ENCODE data around the gene NCL. TPM values are rescaled to one million over a fixed set of nuclear protein-coding genes. Genes with fewer than 3 reads are reported as not detected.
A peak's percentile ranks its signal among the peaks of the same experiment; 100 is the strongest.

NCL gene
- total RNA-seq, 4 donors from 2014 or later: 83.9 to 126 (median 97.0) TPM

DNA sequence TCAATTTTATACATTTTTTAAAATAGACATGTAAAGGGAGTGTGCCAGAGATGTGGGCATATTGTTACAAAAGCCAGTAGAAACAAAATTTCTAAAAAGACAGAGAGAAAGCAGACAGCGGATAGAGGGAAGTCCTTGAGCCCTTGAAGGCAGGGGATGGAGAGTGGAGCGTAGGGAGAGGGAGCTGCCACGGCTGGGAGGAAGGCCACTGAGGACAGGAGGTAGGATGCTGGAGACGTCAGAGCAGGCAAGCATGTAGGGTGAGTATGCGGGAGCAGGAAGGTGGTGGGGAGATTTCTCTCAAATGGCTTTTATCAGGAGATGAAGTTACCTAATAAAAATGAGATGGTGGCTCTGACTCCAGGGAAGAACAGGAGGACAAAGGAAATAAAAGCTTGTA, 24.0 kb upstream of the NCL start:
- Histone ChIP-seq H3K4me3 (replicated peaks in 1 of 3) (no peak overlapping the region), H3K9me3 (no peaks in the 10 kb centered on the region), H3K27ac (no peak overlapping the region), H3K27me3 (no peaks in the 10 kb centered on the region), H3K36me3 (no peaks in the 10 kb centered on the region), H3K4me1 (no peaks in the 10 kb centered on the region)
- TF ChIP-seq, protein P1, sequence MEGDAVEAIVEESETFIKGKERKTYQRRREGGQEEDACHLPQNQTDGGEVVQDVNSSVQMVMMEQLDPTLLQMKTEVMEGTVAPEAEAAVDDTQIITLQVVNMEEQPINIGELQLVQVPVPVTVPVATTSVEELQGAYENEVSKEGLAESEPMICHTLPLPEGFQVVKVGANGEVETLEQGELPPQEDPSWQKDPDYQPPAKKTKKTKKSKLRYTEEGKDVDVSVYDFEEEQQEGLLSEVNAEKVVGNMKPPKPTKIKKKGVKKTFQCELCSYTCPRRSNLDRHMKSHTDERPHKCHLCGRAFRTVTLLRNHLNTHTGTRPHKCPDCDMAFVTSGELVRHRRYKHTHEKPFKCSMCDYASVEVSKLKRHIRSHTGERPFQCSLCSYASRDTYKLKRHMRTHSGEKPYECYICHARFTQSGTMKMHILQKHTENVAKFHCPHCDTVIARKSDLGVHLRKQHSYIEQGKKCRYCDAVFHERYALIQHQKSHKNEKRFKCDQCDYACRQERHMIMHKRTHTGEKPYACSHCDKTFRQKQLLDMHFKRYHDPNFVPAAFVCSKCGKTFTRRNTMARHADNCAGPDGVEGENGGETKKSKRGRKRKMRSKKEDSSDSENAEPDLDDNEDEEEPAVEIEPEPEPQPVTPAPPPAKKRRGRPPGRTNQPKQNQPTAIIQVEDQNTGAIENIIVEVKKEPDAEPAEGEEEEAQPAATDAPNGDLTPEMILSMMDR (IDR thresholded peaks at IDR 0.05): no peak
- no peak for TF ChIP-seq POLR2A (IDR thresholded peaks at IDR 0.05)
- 90% methylated on average over 5 of the region's 5 CpGs for WGBS, 2 donors
- intact Hi-C loops (cut with DNase I): no loop called here
- DNase-seq: no peak

DNA sequence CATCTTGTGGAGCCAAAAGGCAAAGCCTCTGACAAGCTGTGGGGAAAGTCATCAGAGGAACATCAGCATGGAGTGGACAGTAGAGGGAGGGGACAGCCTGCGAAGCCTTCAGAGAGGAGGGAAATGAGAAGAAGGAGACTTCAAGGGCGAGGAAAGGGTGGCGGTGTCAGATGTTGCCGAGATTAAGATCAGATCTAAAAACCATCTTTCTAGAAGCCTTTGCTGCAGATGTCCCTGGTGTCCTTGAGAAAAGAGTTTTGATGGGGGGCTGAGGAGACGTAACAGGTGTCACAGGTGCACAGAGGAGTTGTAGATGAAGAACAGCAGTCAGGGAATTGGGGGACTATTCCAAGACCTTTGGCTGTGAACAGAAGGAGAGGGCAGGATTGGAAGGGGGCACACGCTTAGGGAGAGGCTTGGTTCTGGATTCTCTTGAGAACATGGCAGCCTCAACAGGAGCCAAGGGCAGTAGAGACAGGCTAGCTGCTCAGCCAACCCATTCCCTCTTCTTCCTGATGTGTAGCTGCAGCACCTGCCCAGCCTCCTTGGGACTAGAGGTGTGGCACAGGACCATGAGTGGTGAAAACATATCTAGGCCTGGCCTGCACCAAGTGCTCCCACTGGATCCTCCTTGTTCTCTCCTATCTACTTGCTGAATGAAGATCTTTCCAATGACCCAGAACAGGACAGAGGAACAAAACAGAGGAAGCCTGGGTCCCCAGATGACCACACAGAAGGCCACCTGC, 22.7 kb upstream of the NCL start:
- DNase-seq: no peak
- Histone ChIP-seq H3K9me3 (no peaks in the 10 kb centered on the region), H3K36me3 (no peaks in the 10 kb centered on the region), H3K27me3 (no peaks in the 10 kb centered on the region), H3K4me1 (peaks cover 0 to 8% of the 10 kb centered on the region in 2 donors), H3K27ac (no peak overlapping the region), H3K4me3 (replicated peaks in 1 of 3) (no peak overlapping the region)
- TF ChIP-seq POLR2A (IDR thresholded peaks at IDR 0.05): no peak
- TF ChIP-seq, protein P1 (IDR thresholded peaks at IDR 0.05): no peak
- WGBS, 2 donors: 93 to 94% methylated on average over 6 of the region's 6 CpGs
- intact Hi-C loops (cut with DNase I): no loop called here

DNA sequence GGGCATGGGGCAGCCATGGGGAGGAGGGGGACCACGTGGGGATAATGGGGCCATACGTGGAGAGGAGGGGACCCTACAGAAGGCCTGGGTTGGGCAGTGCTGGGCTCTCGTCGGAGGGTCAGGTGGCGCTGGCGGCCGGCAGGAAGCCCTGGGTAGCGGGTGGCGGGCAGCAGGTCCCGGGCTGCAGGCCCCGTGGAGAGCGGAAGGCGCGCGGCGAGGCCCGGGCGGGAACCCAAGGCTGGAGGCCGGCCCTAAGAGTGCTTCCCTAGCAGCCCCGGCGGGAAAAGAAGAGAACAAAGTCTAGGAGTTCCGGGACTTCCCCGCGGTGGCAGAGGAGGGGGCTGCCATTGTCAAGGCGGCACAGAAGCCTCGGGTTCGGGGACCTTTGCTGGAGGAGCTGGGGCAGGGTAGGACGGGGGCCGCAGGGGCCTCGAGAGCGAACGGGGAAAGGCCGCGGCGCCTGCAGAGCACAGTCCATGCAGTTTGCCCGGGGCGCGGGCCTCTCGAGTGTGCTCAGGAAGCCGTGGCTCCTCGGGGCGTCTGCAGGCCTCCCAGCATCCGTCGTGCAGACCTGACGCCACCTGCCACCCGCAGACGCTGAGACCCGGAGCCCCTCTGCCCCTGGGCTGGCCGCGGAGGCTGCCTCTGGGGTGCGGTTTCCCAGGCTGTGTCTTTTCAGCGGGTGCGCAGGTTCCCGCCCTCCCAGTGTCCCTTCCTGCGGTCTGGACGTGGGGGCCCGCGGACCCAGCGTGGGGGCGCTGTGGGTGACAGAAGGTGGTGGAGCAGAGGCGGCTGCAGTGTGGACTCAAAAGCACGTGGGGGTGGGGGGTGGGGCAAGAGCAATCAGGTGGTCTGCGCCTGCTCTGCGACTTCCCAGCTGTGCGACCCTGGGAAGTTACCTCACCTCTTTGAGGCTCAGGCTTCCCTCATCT, 19.4 kb upstream of the NCL start:
- Histone ChIP-seq H3K27me3 (no peaks in the 10 kb centered on the region), H3K36me3 (no peaks in the 10 kb centered on the region), H3K9me3 (no peaks in the 10 kb centered on the region), H3K4me3 (replicated peaks in 1 of 3) (peak overlapping the region in 2 of 3 donors; percentile 23 to 35), H3K4me1 (peaks cover 0 to 8% of the 10 kb centered on the region in 2 donors), H3K27ac (peak overlapping the region; percentile 64 to 69 (median 64))
- intact Hi-C loops (cut with DNase I): loop anchor here (5.0 kb wide), 1 partner anchor 74 kb away; no protein-coding TSS in a partner anchor
- TF ChIP-seq, protein P1 (IDR thresholded peaks at IDR 0.05): no peak
- TF ChIP-seq POLR2A (IDR thresholded peaks at IDR 0.05): no peak
- DNase-seq: peak in 1 of 2 donors; percentile 17
- 52 to 60% methylated on average over 40 to 49 of the region's 65 CpGs for WGBS, 2 donors

DNA sequence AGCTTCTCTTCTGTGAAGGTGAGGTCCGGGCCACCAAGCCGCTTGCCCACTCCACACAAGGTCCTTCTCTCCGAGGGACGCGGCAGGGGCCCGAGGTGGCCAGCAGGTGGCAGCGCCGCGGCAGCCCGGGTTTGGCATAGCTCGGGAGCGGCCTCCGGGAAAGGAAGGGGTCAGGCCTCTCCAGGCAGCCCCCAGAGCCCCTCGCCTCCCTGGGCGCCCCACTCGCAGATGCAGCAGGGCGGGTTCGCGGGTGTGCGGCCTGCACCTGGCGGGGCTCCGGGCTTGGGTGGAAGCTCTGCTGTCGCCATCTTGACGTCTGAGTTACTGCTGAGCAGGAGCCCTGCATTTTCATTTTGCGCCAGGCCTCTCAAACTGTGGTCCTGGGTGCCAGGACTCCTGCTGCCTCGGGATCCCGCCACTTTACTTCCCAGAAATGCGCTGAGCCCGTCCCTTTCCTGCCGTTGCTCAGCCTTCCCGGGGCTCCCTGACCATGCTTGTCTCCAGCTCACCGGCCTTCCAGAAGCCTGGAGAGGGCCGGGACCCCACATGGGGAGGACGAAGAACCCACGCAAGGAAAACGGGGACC, 18.6 kb upstream of the NCL start:
- Histone ChIP-seq H3K4me1 (peaks cover 0 to 8% of the 10 kb centered on the region in 2 donors), H3K27me3 (no peaks in the 10 kb centered on the region), H3K36me3 (no peaks in the 10 kb centered on the region), H3K9me3 (no peaks in the 10 kb centered on the region), H3K4me3 (replicated peaks in 1 of 3) (peak overlapping the region in 2 of 3 donors; percentile 23 to 35), H3K27ac (peak overlapping the region; percentile 64 to 69 (median 64))
- intact Hi-C loops (cut with DNase I): loop anchor here (5.0 kb wide), 1 partner anchor 74 kb away; no protein-coding TSS in a partner anchor
- peak; percentile 69 to 74 for DNase-seq
- 15 to 64% methylated on average over 8 to 23 of the region's 36 CpGs for WGBS, 2 donors
- TF ChIP-seq, protein P1 (IDR thresholded peaks at IDR 0.05): peak; percentile 67 to 97 (median 80)
- no peak for TF ChIP-seq POLR2A (IDR thresholded peaks at IDR 0.05)

Measured in thyroid gland (tissue), 4 donors.